Hepatocyte (in vitro differentiated cells): ENCODE data around the gene SELENOM. TPM values are rescaled to one million over a fixed set of nuclear protein-coding genes. Genes with fewer than 3 reads are reported as not detected.

Experiments
- DNase-seq: peaks from one replicate; pipeline ENCODE4 v3.0.0-alpha.2; 2016; ENCODE audit warnings: low spot score
- H2AFZ ChIP-seq: fragments of 200-600 bp; sonication (generic); 2 replicates; pipeline ENCODE4 v1.6.0; 2016; ENCODE audit warnings: antibody characterized with exemption, mild to moderate bottlenecking
- H3K27ac ChIP-seq: fragments of 200-600 bp; sonication (generic); 2 replicates; pipeline ENCODE4 v1.5.1; 2016; ENCODE audit warnings: mild to moderate bottlenecking
- H3K27me3 ChIP-seq: fragments of 200-600 bp; sonication (generic); 2 replicates; pipeline ENCODE4 v1.6.1; 2016
- H3K36me3 ChIP-seq: fragments of 200-600 bp; sonication (generic); replicated peaks from 2 replicates; pipeline ENCODE4 v1.5.1; 2016; ENCODE audit warnings: low read depth; ENCODE audit not compliant: insufficient read depth
- H3K4me1 ChIP-seq: fragments of 200-600 bp; sonication (generic); 2 replicates; pipeline ENCODE4 v1.5.1; 2016; ENCODE audit warnings: mild to moderate bottlenecking, moderate library complexity; ENCODE audit not compliant: insufficient read depth
- H3K4me2 ChIP-seq: fragments of 200-600 bp; sonication (generic); 2 replicates; pipeline ENCODE4 v1.6.0; 2016
- H3K4me3 ChIP-seq: fragments of 200-600 bp; sonication (generic); 2 replicates; pipeline ENCODE4 v1.5.1; 2016; ENCODE audit warnings: mild to moderate bottlenecking
- H3K79me2 ChIP-seq: fragments of 200-600 bp; sonication (generic); 2 replicates; pipeline ENCODE4 v1.6.0; 2017; ENCODE audit warnings: mild to moderate bottlenecking
- H3K9me2 ChIP-seq: fragments of 200-600 bp; sonication (generic); replicated peaks from 2 replicates; pipeline ENCODE4 v1.6.0; 2017; ENCODE audit warnings: mild to moderate bottlenecking; ENCODE audit not compliant: insufficient read depth
- H3K9me3 ChIP-seq: fragments of 200-600 bp; sonication (generic); 2 replicates; pipeline ENCODE4 v1.5.1; 2016; ENCODE audit warnings: low read depth, mild to moderate bottlenecking
- H4K20me1 ChIP-seq: fragments of 200-600 bp; sonication (generic); 2 replicates; pipeline ENCODE4 v1.6.0; 2016; ENCODE audit warnings: mild to moderate bottlenecking; ENCODE audit not compliant: insufficient read depth, poor library complexity, severe bottlenecking
- EZH2 ChIP-seq: fragments of 200-600 bp; sonication (generic); IDR thresholded peaks from 2 replicates; pipeline ENCODE4 v1.6.1; 2016; ENCODE audit warnings: antibody characterized with exemption, mild to moderate bottlenecking, borderline replicate concordance
- EZH2phosphoT487 ChIP-seq: fragments of 200-600 bp; sonication (generic); IDR thresholded peaks from one replicate; pipeline ENCODE4 v1.6.1; 2018; ENCODE audit warnings: antibody characterized with exemption, mild to moderate bottlenecking, low read depth, moderate library complexity; ENCODE audit not compliant: unreplicated experiment, severe bottlenecking
- WGBS: methylation state at CpG from one replicate; pipeline ENCODE4 v1.1.6; 2016; ENCODE audit warnings: low lambda C conversion rate; ENCODE audit errors: missing lambda C conversion rate; 5-methylcytosine and 5-hydroxymethylcytosine counted together
- polyA plus RNA-seq: library from polyadenylated mRNA; unstranded; fragments of >200 nt; fragmentation: Nextera tagmentation; extraction: Ambion mirVana; gene quantifications from 2 replicates; pipeline ENCODE4 v1.2.1, GENCODE V29; 2016
- total RNA-seq: library from RNA; depleted of rRNA; stranded (reverse); fragments of >200 nt; gene quantifications from 2 replicates; pipeline ENCODE4 v1.2.3, GENCODE V29; 2014
- TF ChIP-seq, protein P1 (sequence below): fragments of 200-600 bp; sonication (generic); IDR thresholded peaks from 2 replicates; pipeline ENCODE4 v1.5.1; 2016; ENCODE audit warnings: antibody characterized with exemption, mild to moderate bottlenecking; ENCODE audit not compliant: poor library complexity

The SELENOM gene
- total and polyA plus RNA-seq, 2 experiments from 2014 or later, result 130 to 240 TPM

DNA sequence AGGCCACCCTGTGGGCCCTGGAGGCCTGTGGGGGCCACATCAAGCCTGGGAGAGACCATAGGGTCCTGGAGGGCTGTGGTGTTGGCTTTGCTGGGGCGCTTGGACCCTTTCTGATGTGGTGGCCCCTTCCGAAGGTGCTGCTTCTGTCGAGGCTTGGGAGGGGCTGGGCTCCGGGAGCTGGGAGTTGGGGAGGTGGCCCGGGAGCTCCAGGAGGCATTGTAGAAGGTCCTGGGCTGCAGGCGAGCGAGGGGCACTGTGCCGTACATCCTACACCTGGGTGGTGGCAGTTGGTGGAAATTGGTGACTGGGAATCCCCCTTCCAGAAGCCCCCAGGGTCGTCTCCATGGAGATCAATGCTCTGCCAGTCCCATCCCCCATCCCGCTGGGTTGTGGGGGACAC is 30.4 kb upstream of the SELENOM start:
- H3K9me2 ChIP-seq, result no peaks in the 10 kb centered on the region
- no peak overlapping the region for H3K4me2 ChIP-seq
- WGBS, result 82% methylated on average over 9 of the region's 10 CpGs
- no peak overlapping the region for H2AFZ ChIP-seq
- no peaks in the 10 kb centered on the region for H4K20me1 ChIP-seq
- TF ChIP-seq EZH2 (no peak), EZH2phosphoT487 (no peak)
- TF ChIP-seq, protein P1, sequence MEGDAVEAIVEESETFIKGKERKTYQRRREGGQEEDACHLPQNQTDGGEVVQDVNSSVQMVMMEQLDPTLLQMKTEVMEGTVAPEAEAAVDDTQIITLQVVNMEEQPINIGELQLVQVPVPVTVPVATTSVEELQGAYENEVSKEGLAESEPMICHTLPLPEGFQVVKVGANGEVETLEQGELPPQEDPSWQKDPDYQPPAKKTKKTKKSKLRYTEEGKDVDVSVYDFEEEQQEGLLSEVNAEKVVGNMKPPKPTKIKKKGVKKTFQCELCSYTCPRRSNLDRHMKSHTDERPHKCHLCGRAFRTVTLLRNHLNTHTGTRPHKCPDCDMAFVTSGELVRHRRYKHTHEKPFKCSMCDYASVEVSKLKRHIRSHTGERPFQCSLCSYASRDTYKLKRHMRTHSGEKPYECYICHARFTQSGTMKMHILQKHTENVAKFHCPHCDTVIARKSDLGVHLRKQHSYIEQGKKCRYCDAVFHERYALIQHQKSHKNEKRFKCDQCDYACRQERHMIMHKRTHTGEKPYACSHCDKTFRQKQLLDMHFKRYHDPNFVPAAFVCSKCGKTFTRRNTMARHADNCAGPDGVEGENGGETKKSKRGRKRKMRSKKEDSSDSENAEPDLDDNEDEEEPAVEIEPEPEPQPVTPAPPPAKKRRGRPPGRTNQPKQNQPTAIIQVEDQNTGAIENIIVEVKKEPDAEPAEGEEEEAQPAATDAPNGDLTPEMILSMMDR, result no peak
- H3K9me3 ChIP-seq, result no peaks in the 10 kb centered on the region
- H3K4me3 ChIP-seq, result no peak overlapping the region
- DNase-seq, result no peak
- peaks cover 14% of the 10 kb centered on the region for H3K27me3 ChIP-seq
- no peaks in the 10 kb centered on the region for H3K36me3 ChIP-seq
- no peaks in the 10 kb centered on the region for H3K79me2 ChIP-seq
- H3K4me1 ChIP-seq, result no peaks in the 10 kb centered on the region
- no peak overlapping the region for H3K27ac ChIP-seq

DNA sequence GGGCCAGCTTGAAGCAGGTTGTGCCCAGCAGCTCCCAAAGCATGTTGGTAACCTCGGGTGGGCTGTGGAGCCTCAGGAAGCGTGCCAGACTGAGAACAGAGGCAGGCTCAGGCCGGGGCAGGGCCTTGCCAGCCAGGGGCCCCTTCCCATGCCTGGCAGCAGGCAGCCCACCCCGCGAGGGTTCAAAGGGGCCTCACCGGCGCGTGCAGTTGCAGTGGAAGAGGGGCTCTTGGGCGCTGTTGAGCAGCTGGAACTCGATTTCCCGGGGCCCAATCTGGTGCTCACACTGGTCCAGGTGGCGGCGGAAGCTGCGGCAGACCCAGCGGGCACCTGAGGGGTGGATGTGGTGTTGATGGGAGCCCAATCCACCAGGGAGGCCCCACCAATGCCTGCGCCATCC is 29.3 kb upstream of the SELENOM start:
- H2AFZ ChIP-seq, result no peak overlapping the region
- no peaks in the 10 kb centered on the region for H3K9me2 ChIP-seq
- H3K4me2 ChIP-seq, result no peak overlapping the region
- H3K36me3 ChIP-seq, result no peaks in the 10 kb centered on the region
- no peak overlapping the region for H3K4me3 ChIP-seq
- H3K9me3 ChIP-seq, result no peaks in the 10 kb centered on the region
- TF ChIP-seq, protein P1, result no peak
- TF ChIP-seq EZH2 (no peak), EZH2phosphoT487 (no peak)
- H3K27me3 ChIP-seq, result peaks cover 14% of the 10 kb centered on the region
- no peak overlapping the region for H3K27ac ChIP-seq
- H3K4me1 ChIP-seq, result no peaks in the 10 kb centered on the region
- WGBS, result 96% methylated on average over 16 of the region's 16 CpGs
- H4K20me1 ChIP-seq, result no peaks in the 10 kb centered on the region
- DNase-seq, result no peak
- H3K79me2 ChIP-seq, result no peaks in the 10 kb centered on the region

DNA sequence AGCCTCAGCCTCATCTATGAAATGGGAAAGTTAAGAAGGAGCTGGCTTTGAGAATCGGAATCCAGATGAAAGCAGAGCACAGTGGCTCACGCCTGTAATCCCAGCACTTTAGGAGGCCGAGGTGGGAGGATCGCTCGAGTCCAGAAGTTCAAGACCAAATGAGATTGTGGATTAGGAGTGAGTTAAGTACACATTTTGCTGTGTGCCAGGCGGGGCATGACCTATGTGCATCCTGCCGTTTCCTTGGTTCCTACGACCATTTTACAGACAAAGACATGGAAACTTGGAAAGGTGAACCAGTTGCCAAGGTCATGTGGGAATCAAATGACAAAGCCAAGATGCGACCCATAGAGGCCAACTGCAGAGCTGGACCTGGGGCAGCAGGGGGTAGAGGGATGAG is 28.8 kb upstream of the SELENOM start:
- H3K9me3 ChIP-seq, result no peaks in the 10 kb centered on the region
- no peak for DNase-seq
- H3K4me1 ChIP-seq, result no peaks in the 10 kb centered on the region
- 85% methylated on average over 9 of the region's 9 CpGs for WGBS
- H4K20me1 ChIP-seq, result no peaks in the 10 kb centered on the region
- H3K79me2 ChIP-seq, result no peaks in the 10 kb centered on the region
- H3K27ac ChIP-seq, result no peak overlapping the region
- H3K4me3 ChIP-seq, result no peak overlapping the region
- no peak overlapping the region for H2AFZ ChIP-seq
- peaks cover 14% of the 10 kb centered on the region for H3K27me3 ChIP-seq
- no peaks in the 10 kb centered on the region for H3K9me2 ChIP-seq
- H3K36me3 ChIP-seq, result no peaks in the 10 kb centered on the region
- TF ChIP-seq, protein P1, result no peak
- TF ChIP-seq EZH2, result no peak
- TF ChIP-seq EZH2phosphoT487, result no peak
- no peak overlapping the region for H3K4me2 ChIP-seq

DNA sequence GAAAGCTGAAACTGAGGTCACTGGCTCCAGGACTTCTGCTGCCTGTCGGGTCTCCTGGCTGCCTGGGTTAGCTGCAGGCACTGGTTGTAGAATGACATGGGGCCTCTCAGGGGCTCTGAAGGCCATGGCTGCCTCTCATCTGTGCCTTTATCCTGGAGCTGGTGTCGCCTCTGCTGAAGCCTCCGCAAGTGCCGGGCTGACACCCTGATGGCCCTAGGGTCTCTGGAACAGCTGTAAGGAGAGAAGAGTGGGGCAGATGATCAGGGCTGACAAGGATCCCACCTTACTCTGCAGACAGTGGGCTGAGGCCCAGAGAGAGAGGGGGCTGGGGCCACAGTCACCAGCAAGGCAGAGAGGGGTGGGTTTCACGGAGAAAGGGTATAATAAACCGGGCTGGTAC is 28.3 kb upstream of the SELENOM start:
- TF ChIP-seq, protein P1, result no peak
- TF ChIP-seq EZH2phosphoT487 (no peak), EZH2 (no peak)
- Histone ChIP-seq H4K20me1 (no peaks in the 10 kb centered on the region), H3K4me3 (no peak overlapping the region), H3K4me1 (no peaks in the 10 kb centered on the region), H2AFZ (no peak overlapping the region), H3K4me2 (no peak overlapping the region), H3K36me3 (no peaks in the 10 kb centered on the region), H3K9me3 (no peaks in the 10 kb centered on the region), H3K9me2 (no peaks in the 10 kb centered on the region), H3K27me3 (peaks cover 14% of the 10 kb centered on the region), H3K27ac (no peak overlapping the region), H3K79me2 (no peaks in the 10 kb centered on the region)
- DNase-seq, result no peak
- 92% methylated on average over 6 of the region's 6 CpGs for WGBS
